HFF-Myc (cell line): ENCODE data around the gene SBNO2.

Experiments used
- DNase-seq: peaks from one replicate; pipeline ENCODE4 v3.0.0-alpha.2; 2011; ENCODE audit warnings: low read depth; ENCODE audit errors: extremely low read depth
- H3K4me3 ChIP-seq: replicated peaks from 2 replicates; pipeline ENCODE4 v1.5.1; 2011; ENCODE audit warnings: low read depth, mild to moderate bottlenecking, control low read depth, low read length
- TF ChIP-seq, protein P1 (sequence below): IDR thresholded peaks from 2 replicates; pipeline ENCODE4 v1.5.1; 2012; ENCODE audit warnings: mild to moderate bottlenecking, low read depth, low read length, control low read depth; ENCODE audit errors: missing control alignments

SBNO2 gene

DNA sequence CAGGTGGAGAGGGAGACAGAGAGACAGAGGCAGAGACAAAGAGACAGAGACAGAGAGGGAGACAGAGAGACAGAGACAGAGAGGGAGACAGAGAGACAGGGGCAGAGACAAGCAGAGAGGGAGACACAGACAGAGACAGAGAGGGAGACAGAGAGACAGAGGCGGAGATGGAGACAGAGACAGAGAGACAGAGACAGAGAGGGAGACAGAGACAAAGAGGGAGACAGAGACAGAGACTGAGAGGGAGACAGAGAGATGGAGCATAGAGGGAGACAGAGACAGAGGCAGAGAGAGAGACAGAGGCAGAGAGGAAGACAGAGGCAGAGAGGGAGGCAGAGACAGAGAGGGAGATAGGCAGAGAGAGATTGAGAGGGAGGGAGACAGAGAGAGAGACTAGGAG lies 29.3 kb downstream of the SBNO2 start:
- TF ChIP-seq, protein P1, sequence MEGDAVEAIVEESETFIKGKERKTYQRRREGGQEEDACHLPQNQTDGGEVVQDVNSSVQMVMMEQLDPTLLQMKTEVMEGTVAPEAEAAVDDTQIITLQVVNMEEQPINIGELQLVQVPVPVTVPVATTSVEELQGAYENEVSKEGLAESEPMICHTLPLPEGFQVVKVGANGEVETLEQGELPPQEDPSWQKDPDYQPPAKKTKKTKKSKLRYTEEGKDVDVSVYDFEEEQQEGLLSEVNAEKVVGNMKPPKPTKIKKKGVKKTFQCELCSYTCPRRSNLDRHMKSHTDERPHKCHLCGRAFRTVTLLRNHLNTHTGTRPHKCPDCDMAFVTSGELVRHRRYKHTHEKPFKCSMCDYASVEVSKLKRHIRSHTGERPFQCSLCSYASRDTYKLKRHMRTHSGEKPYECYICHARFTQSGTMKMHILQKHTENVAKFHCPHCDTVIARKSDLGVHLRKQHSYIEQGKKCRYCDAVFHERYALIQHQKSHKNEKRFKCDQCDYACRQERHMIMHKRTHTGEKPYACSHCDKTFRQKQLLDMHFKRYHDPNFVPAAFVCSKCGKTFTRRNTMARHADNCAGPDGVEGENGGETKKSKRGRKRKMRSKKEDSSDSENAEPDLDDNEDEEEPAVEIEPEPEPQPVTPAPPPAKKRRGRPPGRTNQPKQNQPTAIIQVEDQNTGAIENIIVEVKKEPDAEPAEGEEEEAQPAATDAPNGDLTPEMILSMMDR = no peak
- no peak overlapping the region for H3K4me3 ChIP-seq
- no peak for DNase-seq

DNA sequence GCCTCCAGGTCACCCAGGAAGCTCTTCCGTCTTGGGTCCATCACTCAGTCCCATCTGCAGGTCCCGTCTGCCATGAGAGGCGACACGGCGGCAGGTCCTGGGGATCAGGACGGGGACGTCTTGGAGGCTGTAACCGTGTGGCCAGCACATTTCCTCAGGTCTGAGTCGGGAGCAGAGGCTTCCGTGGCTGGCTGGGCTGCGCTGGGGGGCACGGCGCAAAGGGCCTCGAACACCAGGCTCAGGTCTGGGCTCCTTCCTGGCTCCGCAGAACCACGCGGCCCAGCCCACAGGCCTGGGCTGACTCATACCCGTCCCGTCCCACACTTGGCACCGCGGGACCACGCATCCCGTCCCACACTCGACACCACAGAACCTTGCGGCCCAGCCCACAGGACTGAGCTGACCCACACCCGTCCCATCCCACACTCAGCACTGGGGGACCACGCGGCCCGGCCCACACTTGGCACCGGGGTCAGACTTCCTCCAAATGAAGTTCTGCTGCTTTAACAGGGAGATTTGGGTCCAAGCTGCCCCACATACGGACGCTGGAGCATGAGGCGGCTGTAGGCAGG lies 30.2 kb downstream of the SBNO2 start:
- TF ChIP-seq, protein P1 = no peak
- no peak for DNase-seq
- no peak overlapping the region for H3K4me3 ChIP-seq

DNA sequence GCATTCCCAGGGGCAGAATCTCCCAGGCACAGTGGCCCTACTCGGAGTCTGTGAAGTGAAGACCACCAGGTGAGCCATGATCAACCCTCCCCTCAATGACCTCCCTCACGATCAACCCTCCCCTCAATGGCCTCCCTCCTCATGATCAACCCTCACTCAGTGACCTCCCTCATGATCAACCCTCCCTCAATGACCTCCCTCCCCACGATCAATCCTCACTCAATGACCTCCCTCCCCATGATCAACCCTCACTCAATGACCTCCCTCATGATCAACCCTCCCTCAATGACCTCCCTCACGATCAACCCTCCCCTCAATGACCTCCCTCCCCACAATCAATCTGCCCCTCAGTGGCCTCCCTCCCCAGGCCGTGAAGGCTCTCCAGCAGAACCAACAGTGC lies 32.1 kb downstream of the SBNO2 start:
- TF ChIP-seq, protein P1 = no peak
- DNase-seq = no peak
- H3K4me3 ChIP-seq = no peak overlapping the region

DNA sequence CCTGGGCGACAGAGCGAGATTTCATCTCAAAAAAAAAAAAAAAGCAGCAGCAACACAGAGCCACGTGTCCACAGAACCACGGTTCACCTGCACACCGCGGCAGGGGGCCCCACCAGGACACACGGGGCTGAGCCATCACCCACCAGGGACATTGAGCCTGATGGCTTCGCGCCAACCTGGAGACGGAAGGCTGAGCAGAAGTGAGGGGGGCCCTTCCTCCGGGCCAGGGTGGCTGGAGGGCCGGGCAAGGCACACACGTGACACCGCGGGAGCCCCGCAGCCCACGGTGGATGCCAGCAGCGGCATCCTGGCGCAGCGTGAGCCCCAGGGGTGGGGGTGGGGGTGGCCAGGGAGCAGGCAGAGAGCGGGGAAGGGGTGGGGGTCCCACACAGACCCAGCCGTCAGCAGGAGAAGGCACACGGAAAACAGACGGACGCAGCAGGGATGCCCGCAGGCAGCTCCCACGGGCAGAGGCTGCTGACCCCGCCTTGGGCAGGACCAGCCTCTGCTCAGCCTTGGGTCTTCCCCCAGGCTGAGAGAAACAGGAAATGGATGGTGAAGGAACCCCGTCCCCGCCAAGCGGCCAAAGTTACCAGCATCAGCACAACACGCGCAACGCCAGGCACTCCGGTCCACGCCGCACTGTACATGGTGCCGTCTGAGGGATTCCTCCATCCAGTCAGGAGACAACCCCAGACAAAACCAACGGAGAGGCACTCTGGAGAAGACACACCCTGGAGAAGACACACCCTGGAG lies 33.6 kb downstream of the SBNO2 start:
- H3K4me3 ChIP-seq = no peak overlapping the region
- no peak for DNase-seq
- TF ChIP-seq, protein P1 = no peak

DNA sequence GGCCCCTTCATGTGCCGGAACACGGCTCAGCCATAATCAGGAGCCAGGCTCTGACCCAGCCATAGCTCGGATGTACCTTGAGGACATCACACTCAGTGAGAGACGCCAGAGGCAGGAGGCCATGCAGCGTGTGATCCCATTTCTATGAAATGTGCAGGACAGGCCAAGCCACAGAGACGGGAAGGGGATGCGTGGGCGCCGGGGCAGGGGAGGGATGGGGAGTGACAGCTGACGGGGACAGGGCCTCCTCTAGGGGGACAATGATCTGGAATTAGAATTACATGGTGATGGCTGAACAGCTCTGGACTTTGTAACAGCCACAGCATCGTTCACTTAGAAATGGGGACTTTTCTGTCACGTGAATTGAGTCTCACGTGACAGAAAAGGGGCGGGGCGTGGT lies 34.9 kb downstream of the SBNO2 start:
- DNase-seq = no peak
- TF ChIP-seq, protein P1 = no peak
- no peak overlapping the region for H3K4me3 ChIP-seq

DNA sequence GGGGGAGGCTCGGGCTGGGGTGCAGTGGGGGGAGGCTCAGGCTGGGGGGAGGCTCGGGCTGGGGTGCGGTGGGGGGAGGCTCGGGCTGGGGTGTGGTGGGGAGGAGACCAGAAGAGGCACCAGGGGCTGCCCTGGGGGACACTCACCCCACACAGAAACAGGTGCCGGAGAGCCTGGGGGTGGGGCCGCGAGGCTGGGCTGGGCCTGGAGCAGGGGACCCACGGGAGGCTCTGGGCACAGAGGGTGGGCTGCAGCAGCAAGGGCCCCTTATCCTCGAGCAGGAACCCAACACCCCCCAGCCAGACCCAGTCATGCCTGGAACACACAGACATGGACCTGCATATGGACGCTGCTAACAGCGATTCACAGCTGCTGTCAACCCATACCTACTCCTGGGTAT lies 35.9 kb downstream of the SBNO2 start:
- no peak for DNase-seq
- TF ChIP-seq, protein P1 = no peak
- H3K4me3 ChIP-seq = no peak overlapping the region
